ENCODE data around the gene ARSA.

Gene ARSA

DNA sequence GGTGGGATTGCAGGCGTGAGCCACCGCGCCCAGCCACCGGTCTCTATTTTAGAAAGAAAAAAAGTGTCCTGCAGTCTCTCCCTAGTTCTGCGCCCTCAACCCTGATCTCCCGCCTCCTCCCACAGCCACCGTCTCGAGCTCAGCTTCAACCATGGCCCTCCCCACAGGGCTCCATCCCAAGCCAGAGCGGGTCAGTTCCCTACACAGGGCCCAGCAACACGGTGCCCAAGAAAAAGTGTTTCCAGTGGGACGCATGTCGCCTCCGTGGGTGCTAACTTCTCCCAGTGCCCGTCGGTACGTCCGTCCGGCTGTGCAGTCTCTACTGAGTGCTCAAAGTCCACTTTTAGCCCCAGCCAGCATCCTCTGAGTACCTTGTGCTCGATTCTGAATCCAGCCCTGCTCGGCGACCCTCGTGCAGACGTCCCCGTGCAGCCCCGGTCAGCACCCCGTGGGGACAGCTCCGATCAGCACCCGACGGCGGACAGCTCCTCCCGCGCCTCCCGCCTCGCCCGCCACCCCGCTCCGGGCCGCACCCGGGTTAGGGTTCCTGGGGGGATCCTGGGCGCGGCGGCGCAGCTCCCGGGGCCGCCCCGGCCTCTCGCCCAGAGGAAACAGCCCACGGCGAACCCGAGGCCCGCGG lies 28.0 kb downstream of the ARSA start:
- peaks cover 42% of the 10 kb centered on the region for H4K20me1 ChIP-seq
- no peaks in the 10 kb centered on the region for H3K4me1 ChIP-seq
- H3K9me3 ChIP-seq: no peaks in the 10 kb centered on the region
- H3K4me2 ChIP-seq: peak overlapping the region; percentile 44; the same call in 1 of the 2 replicates
- H3K4me3 ChIP-seq: no peak overlapping the region
- no peaks in the 10 kb centered on the region for H3K36me3 ChIP-seq
- H3K9ac ChIP-seq: no peak overlapping the region
- no peak for TF ChIP-seq Cebpa-rat (IDR thresholded peaks at IDR 0.05)
- no peak overlapping the region for H3K27ac ChIP-seq
- peaks cover 69% of the 10 kb centered on the region for H3K27me3 ChIP-seq

DNA sequence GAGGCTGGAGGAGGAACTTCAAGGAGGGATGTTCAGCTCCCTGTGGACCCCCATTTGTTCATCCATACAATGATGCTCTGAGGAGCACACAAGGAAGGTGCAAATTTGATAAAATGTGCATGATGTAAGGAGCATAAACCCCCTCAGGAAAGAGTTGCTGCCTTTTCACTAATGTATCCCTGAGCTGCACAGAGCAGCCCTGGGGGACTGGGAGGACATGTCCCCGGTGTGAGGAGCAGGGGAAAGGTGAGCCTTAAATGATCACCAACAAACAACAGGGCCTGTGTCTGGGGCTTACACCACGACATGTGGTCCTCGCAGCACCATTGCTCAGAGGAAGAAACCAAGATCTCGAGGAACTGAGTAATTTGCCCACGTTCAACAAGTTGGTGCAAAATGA lies 30.9 kb downstream of the ARSA start:
- no peaks in the 10 kb centered on the region for H3K4me1 ChIP-seq
- no peak overlapping the region for H3K4me3 ChIP-seq
- H3K4me2 ChIP-seq: no peak overlapping the region
- no peak overlapping the region for H3K27ac ChIP-seq
- no peaks in the 10 kb centered on the region for H3K9me3 ChIP-seq
- peaks cover 27% of the 10 kb centered on the region for H4K20me1 ChIP-seq
- no peaks in the 10 kb centered on the region for H3K36me3 ChIP-seq
- TF ChIP-seq Cebpa-rat (IDR thresholded peaks at IDR 0.05): no peak
- H3K9ac ChIP-seq: no peak overlapping the region
- peaks cover 40% of the 10 kb centered on the region for H3K27me3 ChIP-seq

DNA sequence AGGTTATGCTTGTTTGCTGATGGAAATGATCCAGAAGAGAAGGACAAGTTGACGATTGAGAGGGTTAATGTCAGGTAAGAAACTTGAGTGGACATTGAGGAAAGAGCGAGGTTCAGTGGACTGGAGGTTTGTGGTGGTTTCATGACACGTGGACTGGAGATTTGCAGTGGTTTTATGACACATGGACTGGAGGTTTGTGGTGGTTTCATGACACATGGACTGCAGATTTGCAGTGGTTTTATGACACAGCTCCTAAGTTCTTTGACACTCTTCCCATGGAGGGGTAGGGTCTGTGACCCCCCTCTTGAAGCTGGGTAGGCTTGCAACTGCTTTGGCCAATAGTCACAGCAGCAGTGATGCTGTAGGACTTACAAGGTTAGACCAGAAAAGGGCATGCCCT lies 32.8 kb downstream of the ARSA start:
- Histone ChIP-seq H3K9me3 (no peaks in the 10 kb centered on the region), H3K36me3 (no peaks in the 10 kb centered on the region), H3K4me1 (no peaks in the 10 kb centered on the region), H4K20me1 (peaks cover 22% of the 10 kb centered on the region), H3K27ac (no peak overlapping the region), H3K9ac (no peak overlapping the region), H3K4me3 (no peak overlapping the region), H3K4me2 (no peak overlapping the region), H3K27me3 (peaks cover 22% of the 10 kb centered on the region)
- no peak for TF ChIP-seq Cebpa-rat (IDR thresholded peaks at IDR 0.05)

DNA sequence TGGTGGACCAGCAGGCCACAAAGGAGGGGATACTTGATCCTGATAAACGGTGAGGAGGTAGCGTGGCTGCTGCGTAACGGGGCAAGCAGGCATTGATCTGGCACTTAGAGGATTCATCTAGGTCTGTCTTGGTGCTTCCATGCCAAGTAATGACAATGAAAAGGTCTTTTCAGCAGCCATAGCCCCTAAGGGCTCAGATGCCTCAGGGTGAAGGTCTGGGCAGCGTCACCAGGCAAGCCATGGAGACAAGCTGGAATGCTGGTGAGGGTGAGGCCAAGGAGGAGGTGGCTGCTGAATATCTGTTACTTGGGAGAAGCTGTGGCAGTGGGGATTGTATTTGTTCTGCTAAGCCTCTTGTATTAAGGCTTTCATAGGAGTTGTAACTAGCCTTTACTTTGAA lies 40.5 kb downstream of the ARSA start:
- no peaks in the 10 kb centered on the region for H3K36me3 ChIP-seq
- H3K27ac ChIP-seq: no peak overlapping the region
- no peaks in the 10 kb centered on the region for H3K9me3 ChIP-seq
- no peak overlapping the region for H3K4me3 ChIP-seq
- peaks cover 10% of the 10 kb centered on the region for H4K20me1 ChIP-seq
- no peaks in the 10 kb centered on the region for H3K27me3 ChIP-seq
- no peak for TF ChIP-seq Cebpa-rat (IDR thresholded peaks at IDR 0.05)
- H3K9ac ChIP-seq: no peak overlapping the region
- peaks cover 9% of the 10 kb centered on the region for H3K4me1 ChIP-seq
- no peak overlapping the region for H3K4me2 ChIP-seq

DNA sequence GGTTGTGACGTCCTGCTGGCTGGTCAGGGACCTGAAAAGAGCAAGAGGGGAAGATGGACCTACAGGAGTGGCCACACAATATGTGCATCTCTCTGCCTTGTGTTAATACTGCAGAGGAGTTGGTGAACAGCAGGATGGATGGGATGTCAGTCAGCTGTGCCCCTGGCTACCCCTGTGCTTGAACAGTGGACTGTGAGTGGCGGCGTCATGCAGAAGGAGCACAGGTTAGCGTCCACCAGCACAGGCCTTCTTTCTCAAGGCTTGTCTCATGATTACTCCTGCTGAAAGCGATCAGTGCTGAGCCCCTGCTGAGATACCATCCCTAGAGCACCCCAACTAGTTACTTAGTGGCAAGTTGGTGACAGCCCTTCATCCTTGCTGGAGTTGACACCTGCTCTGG lies 41.5 kb downstream of the ARSA start:
- Histone ChIP-seq H3K27ac (no peak overlapping the region), H3K4me3 (no peak overlapping the region), H3K36me3 (0 out of 2 replicates have a peak, but pooled peaks cover under 1% of the 10 kb centered on the region), H3K9ac (no peak overlapping the region), H3K4me1 (peaks cover 16% of the 10 kb centered on the region), H3K4me2 (no peak overlapping the region), H3K9me3 (no peaks in the 10 kb centered on the region), H4K20me1 (peaks cover 12% of the 10 kb centered on the region), H3K27me3 (no peaks in the 10 kb centered on the region)
- TF ChIP-seq Cebpa-rat (IDR thresholded peaks at IDR 0.05): no peak

DNA sequence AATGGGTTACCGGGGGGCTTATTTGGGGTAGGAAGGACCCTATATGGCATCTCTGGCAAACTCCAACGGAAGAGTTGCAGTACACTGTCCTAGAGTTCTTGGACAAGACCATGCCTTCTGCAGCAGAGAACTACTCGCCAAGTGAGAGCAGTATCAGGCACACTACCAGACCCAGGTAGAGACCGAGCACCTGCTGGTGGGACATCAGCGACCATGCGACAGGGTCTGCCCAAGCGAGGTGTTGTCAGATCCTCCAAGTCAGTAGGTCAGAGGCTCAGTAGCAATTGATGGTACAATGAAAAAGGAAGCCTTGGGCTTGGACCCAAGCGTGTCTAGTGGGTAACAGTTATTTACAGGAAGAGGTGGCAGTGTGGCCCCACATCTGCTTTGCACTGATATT lies 42.2 kb downstream of the ARSA start:
- Histone ChIP-seq H3K4me1 (peaks cover 21% of the 10 kb centered on the region), H3K9me3 (no peaks in the 10 kb centered on the region), H3K36me3 (peaks cover 7% of the 10 kb centered on the region; the same call in 1 of the 2 replicates), H3K27ac (no peak overlapping the region), H3K4me2 (no peak overlapping the region), H4K20me1 (peaks cover 17% of the 10 kb centered on the region), H3K27me3 (no peaks in the 10 kb centered on the region), H3K9ac (no peak overlapping the region), H3K4me3 (no peak overlapping the region)
- TF ChIP-seq Cebpa-rat (IDR thresholded peaks at IDR 0.05): no peak

DNA sequence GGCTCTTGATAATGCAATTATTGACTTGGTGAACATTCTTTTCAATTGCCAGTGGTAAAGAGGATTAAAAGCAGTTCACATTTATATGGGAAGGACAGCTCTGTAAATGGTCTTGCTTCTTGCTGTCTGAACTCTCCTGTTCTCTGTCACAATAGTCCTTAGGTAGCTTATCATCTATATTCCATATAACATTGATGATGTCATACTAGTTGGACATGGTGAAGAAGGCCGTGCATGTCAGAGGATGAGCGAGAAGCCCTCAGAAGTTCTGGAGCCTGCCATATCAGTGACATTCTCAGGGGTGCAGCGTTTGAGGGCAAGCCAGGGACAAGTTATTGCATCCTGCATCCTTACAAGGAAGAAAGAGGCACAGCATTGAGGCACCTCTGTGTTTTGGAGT lies 42.7 kb downstream of the ARSA start:
- Histone ChIP-seq H3K9me3 (no peaks in the 10 kb centered on the region), H3K27ac (no peak overlapping the region), H3K27me3 (no peaks in the 10 kb centered on the region), H3K4me2 (no peak overlapping the region), H3K9ac (no peak overlapping the region), H3K36me3 (peaks cover 12% of the 10 kb centered on the region), H3K4me3 (no peak overlapping the region), H3K4me1 (peaks cover 21% of the 10 kb centered on the region), H4K20me1 (peaks cover 17% of the 10 kb centered on the region)
- no peak for TF ChIP-seq Cebpa-rat (IDR thresholded peaks at IDR 0.05)

DNA sequence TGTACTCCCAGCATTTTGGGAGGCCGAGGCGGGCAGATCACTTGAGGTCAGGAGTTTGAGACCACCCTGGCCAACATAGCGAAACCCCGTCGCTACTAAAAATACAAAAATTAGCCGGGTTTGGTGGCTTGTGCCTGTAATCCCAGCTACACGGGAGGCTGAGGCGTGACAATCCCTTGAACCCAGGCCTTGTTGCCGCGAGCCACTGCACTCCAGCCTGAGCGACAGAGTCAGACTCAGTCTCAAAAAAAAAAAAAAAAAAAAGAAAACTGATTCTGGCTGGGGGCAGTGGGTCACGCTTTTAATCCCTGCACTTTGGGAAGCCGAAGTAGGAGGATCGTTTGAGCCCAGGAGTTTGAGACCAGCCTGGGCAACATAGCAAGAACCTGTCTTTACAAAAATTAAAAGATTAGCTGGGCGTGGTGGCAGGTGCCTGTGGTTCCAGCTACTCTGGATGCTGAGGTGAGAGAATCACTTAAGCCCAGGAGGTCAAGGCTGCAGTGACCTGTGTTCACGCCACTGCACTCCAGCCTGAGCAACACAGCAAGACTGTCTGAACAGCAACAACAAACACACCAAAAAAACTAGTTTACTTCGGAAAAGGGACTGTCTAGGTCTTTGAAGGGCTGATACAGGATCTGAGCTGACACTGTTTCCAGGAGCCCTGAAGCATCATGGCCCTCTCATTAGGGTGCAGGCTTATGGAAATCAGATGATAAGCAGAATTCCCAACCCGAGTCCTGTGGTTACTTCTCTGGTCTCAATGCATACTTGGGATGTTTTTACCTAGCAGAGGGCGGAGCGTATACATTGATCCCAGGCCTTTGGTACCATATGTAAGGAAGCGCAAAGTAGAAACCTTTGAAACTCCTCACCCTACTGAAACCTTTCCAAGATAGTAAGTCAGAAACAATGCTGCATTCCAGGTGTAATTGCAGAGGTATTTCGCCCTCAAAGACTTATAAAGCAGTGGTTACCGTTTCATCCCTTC lies 43.6 kb downstream of the ARSA start:
- Histone ChIP-seq H3K4me2 (peak overlapping the region; percentile 92), H3K9me3 (no peaks in the 10 kb centered on the region), H3K27me3 (no peaks in the 10 kb centered on the region), H3K27ac (no peak overlapping the region), H3K9ac (peak overlapping the region; percentile 93; the same call in 1 of the 2 replicates), H3K36me3 (peaks cover 21% of the 10 kb centered on the region), H3K4me3 (no peak overlapping the region), H4K20me1 (peaks cover 17% of the 10 kb centered on the region), H3K4me1 (peaks cover 28% of the 10 kb centered on the region)
- TF ChIP-seq Cebpa-rat (IDR thresholded peaks at IDR 0.05): no peak

DNA sequence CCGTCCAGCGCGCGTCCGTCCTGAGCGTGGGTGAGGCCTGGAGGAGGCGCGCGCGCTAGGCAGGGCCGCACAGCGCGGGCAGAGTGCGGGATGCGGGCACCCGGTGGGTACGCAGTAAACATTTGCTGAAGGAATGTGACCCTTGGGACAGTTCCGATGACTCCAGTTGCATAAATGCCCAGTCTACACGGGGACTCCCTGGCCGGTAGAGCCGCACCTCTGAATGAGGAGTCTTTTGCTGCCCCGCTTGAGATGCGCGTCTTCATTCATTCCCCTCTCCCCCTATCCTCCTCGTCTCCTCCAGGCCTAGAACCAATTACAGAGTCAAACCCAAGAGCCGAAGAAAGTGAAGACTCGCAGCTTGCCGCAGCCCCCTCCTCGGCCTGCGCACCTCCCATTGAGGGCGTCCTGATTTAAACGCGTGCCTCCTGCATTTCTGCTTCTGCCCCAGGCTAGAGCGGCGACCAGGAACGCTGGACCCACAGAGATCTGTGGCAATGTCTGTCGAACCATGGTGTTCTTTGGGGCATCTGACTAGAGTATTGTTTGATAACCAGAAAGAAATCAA lies 44.6 kb downstream of the ARSA start:
- Histone ChIP-seq H3K9me3 (no peaks in the 10 kb centered on the region), H3K9ac (peak overlapping the region; percentile 93), H3K36me3 (peaks cover 31% of the 10 kb centered on the region), H3K4me1 (peaks cover 28% of the 10 kb centered on the region), H3K27me3 (no peaks in the 10 kb centered on the region), H3K4me3 (peak overlapping the region; percentile 87), H4K20me1 (peaks cover 17% of the 10 kb centered on the region), H3K4me2 (peak overlapping the region; percentile 92), H3K27ac (peak overlapping the region; percentile 97)
- no peak for TF ChIP-seq Cebpa-rat (IDR thresholded peaks at IDR 0.05)

Data from BLaER1 (cell line).